ENCODE measurements around the gene ASXL1. TPM values are rescaled to one million over a fixed set of nuclear protein-coding genes. Genes with fewer than 3 reads are reported as not detected.
A peak's percentile ranks its signal among the peaks of the same experiment; 100 is the strongest.

ASXL1 gene
- polyA plus RNA-seq, 1 donor = 42.1 TPM

DNA sequence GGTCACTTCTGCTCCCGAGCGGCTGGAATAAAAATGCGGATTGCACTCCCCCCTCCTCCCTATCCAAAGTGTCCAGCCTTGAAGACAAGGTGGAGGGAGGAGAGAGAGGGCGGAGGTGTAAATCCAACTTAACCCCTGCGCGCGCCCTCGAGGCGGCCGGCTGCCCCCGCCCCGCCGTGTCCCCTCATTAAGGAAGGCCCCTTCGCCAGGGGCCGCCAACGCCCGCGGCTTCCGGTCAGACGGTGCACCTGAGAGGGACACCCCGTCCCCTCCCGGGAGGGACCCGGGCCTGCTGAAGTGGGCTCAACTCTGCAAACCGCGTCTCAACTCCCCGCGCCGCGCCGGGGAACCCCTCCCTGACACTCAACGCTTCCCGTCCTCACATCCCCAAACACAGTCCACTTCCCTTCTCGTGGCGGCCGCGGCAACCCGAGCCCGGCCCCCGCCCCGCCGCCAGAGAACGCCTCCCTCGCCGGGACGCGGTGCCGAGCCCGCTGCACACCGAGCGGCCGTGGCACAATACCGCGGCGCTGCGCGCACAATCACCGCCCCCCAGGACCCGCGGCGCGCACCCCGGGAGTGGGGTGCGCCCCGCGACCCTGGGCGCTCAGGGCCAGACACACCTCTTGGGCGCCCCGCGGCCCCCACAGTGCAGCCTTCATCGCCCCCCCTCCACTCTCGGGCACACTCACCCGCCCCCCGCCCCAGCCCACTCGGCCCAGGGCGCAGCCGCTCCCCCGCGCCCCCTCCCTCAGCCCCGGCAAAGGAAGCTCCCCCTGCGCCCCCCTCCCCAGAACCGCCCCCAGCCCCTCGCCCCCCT lies 124.5 kb downstream of the ASXL1 start:
- DNase-seq = no peak

DNA sequence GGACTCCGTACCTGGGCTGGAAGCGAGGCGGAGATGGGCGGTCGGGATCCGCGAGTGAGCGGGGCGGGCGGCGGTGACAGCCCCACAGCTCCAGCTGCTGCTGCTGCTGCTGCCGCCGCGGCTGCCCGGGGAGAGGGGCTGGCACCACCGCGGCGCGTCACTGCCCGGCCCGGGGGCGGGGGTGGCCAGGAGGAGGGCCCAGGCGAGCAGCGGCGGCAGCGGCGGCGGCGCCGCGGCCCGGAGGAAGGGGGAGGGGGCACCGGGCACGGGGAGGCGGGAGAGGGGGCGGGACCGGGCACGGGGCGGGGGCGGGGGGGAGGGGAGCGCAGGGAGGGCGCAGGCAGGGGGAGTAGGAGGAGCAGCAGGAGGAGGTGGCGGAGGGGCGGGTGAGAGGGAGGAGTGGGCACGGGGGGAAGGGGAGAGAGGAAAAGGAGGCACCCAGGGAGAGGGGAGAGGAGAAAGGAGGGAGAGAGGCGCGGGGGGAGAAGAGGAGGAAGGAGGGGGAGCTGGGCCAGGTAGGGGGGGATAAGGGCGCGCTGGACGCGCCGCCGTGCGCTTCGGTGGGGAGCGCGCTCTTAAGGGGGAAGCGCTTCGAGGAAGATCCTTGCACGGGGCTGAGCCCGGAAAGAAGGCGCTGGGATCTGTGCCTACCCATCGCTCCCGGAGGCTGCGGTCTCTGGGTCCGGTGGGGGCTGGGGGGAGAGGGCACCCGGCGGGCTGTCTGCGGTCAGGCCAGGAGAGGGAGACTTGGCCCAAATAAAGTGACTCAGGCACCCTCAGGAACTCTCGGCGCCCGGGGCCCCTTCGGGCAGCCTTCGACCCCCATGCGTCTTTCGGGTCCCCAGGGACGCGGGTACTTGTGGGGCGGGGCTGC lies 125.5 kb downstream of the ASXL1 start:
- DNase-seq = peak; percentile 72

DNA sequence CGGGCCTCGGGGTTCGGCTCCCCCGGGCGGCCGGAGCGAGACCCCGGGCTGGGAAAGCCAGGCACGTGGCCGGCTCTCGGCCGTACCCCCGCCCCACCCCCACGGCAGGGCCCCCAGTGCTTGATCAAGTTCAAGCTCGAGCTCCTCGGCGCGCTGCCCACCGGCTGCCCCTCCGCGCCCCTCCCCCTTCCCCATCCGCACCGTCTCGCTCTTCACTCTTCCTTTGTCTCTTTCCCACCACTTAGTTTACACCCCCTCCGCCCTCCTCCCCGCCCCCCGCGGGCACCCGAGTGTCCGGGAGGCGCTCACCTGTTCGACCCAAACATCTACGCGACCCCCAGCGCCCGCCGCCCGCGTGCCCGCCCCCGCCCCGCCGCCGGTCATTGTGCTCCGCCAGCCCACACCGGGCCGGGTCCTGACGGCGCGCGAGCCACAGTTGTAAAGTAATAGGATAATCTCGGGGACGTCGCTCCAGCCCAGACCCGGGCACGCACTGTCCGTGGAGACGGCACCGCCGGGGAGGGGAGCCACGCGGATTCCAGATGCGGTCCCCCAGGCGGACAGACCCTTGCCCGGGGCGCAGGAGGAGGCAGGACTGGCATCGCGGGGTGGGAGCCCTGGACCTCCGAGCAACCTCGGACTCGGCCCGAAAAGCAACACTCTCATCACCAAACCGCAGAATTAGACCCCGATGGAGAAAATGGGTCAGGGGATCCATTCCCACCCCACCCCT lies 126.3 kb downstream of the ASXL1 start:
- DNase-seq = peak; percentile 36

DNA sequence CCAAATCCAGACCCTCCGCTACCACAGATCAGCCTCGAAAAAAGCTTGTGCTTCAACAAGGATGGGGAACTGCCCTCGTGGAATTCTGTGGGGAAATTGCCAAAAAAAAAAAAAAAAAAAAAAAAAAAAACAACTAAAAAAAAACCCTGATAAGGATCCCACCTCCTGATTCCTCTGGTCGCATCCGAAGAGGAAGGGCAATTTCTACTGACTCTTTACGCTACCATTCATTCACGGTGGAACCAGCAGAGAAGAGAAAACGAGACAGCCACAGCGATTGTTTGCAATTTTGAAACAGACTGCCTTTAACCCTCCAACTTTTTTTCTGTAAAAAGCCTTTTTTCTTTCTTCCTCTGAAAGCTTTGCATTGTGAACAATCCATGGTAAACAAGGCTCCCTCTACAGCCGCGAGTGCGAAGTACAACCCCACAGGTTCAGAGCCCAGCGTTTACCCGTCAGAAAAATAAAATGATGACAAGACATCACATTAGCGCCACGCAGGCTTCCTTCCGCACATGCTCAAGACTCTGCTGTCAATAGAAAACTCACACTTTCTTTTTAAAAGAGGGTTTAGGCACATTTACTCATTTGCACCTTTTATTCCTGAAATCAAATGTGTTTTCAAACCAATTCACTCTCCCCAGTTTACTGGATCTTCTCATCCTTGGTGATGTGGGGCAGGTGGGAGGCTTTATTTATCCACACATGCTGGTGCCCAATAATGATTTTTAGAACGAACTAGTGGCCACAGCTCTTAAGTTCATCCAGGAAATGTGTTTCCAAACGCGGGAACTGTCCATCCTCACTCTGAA lies 127.0 kb downstream of the ASXL1 start:
- DNase-seq = peak; percentile 82

DNA sequence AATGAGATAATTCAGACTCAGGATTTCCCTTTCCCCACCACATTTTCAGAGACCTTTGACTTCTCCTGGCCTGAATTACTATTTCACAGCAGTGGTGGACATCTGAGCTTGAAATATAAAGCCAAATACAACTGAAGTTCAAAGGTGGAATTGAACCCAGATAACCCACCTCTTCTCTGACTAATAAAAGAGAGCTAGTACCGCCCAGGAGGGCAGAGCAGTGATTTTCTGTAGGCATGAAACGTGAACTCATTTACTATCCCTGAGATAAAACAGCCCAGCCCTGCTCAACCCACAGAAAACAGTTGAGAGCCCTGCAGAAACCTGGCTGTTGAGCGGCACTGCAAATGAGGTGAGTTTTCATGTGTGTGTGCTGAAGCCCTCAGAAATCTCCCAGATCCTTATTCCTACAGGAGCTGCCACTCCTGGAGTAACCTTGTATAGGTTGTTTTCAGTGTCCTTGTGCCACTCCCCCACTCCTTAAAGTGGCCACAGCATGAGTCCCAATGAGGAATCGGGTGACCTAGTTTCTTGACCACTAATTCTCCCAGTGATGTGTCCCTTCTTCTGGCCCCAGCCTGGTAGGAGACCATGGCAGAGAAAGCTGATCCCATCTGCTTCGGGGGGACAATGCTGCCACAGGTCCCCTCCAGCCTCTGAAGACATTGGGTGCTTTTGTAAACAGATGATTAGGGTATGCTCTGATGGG lies 127.8 kb downstream of the ASXL1 start:
- DNase-seq = no peak

DNA sequence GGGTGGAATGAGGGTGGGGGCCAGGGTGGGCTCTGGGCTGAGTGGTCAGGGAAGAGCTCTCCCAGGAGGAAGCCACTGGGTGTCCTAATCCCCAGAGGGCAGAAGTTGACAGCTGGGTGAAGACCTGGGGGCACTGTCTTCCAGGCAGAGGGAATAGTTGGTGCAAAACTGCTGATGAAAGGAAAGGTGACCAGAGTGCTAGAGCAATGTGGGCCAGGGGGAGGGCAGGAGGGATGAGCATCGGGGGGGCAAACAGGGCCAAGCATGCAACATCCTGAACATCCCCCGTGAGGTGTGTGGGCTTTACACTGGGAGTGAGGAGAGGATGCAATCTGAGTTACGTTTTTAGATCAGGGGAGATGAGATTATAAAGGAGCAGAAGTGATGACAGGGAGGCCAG lies 129.2 kb downstream of the ASXL1 start:
- no peak for DNase-seq

DNA sequence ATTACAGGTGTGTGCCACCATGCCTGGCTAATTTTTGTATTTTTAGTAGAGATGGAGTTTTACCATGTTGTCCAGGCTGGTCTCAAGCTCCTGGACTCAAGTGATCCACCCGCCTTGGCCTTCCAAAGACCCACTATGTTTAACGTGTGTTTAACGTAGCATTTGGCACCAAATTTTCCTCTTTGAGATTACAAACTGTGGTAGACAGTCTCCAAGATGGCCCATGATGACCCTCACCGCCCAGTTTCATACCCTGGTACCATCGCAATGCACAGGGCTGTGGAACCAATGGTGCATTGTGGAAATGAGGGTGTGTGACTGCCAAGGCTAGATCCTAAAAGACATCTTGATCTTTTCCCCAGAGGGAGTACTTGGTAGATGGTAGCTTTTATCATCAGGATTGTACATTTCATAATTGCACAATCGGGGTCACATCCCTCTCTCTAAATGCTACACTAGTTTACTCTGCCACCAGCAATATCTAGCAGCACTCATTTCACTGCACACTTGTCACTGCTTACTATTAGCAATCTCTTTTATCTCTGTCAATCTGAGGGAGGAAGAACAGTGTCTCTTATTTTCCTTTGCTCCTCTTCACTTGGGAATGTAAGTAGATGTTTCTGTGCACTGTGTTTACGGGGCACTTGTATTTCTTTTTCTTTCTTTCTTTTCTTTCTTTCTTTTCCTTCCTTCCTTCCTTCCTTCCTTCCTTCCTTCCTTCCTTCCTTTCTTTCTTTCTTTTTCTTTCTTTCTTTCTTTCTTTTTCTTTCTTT lies 130.1 kb downstream of the ASXL1 start:
- no peak for DNase-seq

Other genes starting within 250 kb of the ASXL1 start
- gene TM9SF4, start 248.6 kb upstream of the ASXL1 start, polyA plus RNA-seq (ENCODE audit: insufficient read length) = 42.4 TPM
- 11.5 TPM for gene PLAGL2, start 150.6 kb upstream of the ASXL1 start, polyA plus RNA-seq (ENCODE audit: insufficient read length)
- 30.0 TPM for gene POFUT1, start 150.5 kb upstream of the ASXL1 start, polyA plus RNA-seq (ENCODE audit: insufficient read length)
- 11.0 TPM for gene KIF3B, start 80.7 kb upstream of the ASXL1 start, polyA plus RNA-seq (ENCODE audit: insufficient read length)
- 17.6 TPM for gene NOL4L, start 227.0 kb downstream of the ASXL1 start, polyA plus RNA-seq (ENCODE audit: insufficient read length)

Data from hindlimb muscle (tissue), 1 donor.